HG03064 (cell line): ENCODE measurements around the gene SUSD3.
A peak's percentile ranks its signal among the peaks of the same experiment; 100 is the strongest.

ENCODE experiments used
- ATAC-seq: cut with Tn5 transposase; IDR thresholded peaks from one replicate; pipeline ENCODE4 v1.9.1; 2021; ENCODE audit warnings: low read depth; ENCODE audit not compliant: unreplicated experiment

SUSD3 gene

GRCh38 chr9:93134015-93134739, 75.7 kb downstream of the SUSD3 start, which contains the start of gene NINJ1:
Gene NINJ1, minus strand, starts transcription at chr9:93134251. Its CDS starts 34 bp downstream, at chr9:93134217.
- ATAC-seq: peak; percentile 65
